Measurements from ENCODE around the gene C6orf58.

- TF ChIP-seq CTCF (optimal IDR thresholded peaks at IDR 0.05 in 1 of 3, IDR thresholded peaks at IDR 0.05 in 1 of 3, conservative IDR thresholded peaks at IDR 0.05 in 1 of 3; ENCODE audit: extremely low read depth in 1 of 3, insufficient read depth in 2 of 3, low read length in 3 of 3) = no peak
- no peak for TF ChIP-seq EZH2 (IDR thresholded peaks at IDR 0.05; ENCODE audit: low read length)
Measured at GRCh38 chr6:127550403-127550802, 26.6 kb upstream of the C6orf58 start.
